WTC11 (cell line): ENCODE results near the gene PCAT6. TPM values are rescaled to one million over a fixed set of nuclear protein-coding genes. Genes with fewer than 3 reads are reported as not detected.

Source experiments
- ATAC-seq: fragments of 200-7000 bp; cut with Tn5 transposase; 2 replicates; pipeline ENCODE4 v1.10.0; 2021; ENCODE audit warnings: mild to moderate bottlenecking, moderate library complexity
- CTCF ChIA-PET: fragments of 300-600 bp; sonication (Branson Sonifier 250); formaldehyde crosslinking; loops from one replicate; lab custom pipeline; 2021; ENCODE audit warnings: antibody characterized with exemption; lab: Charles Lee
- POLR2A ChIA-PET: fragments of 350-600 bp; sonication (Branson Sonifier 250); formaldehyde crosslinking; loops from one replicate; lab custom pipeline; 2021; ENCODE audit warnings: antibody characterized with exemption; lab: Charles Lee
- DNase-seq: peaks from one replicate; pipeline ENCODE4 v3.0.0; 2021; ENCODE audit warnings: low spot score
- H3K27ac Mint-ChIP-seq: 2 replicates; pipeline ENCODE4 v1.8.0; 2021; ENCODE audit warnings: mixed read lengths
- H3K27me3 Mint-ChIP-seq: 2 replicates; pipeline ENCODE4 v1.8.0; 2021; ENCODE audit warnings: low read depth, mild to moderate bottlenecking, moderate library complexity, mixed read lengths
- H3K36me3 Mint-ChIP-seq: 2 replicates; pipeline ENCODE4 v1.8.0; 2021; ENCODE audit warnings: mixed read lengths
- H3K4me1 Mint-ChIP-seq: 2 replicates; pipeline ENCODE4 v1.8.0; 2022; ENCODE audit warnings: mixed read lengths
- H3K4me3 Mint-ChIP-seq: 2 replicates; pipeline ENCODE4 v1.8.0; 2021; ENCODE audit warnings: mild to moderate bottlenecking, moderate library complexity, mixed read lengths
- H3K9me3 Mint-ChIP-seq: 2 replicates; pipeline ENCODE4 v1.8.0; 2021; ENCODE audit warnings: mixed read lengths
- ATF1 ChIP-seq: sonication (generic); formaldehyde crosslinking; IDR thresholded peaks from 2 replicates; pipeline ENCODE4 v1.8.1; 2023; ENCODE audit warnings: mild to moderate bottlenecking, moderate library complexity, missing genetic modification reagents
- CTCF ChIP-seq: fragments of 200-600 bp; IDR thresholded peaks from 2 replicates; pipeline ENCODE4 v1.8.0; 2022; ENCODE audit warnings: antibody characterized with exemption
- ELF4 ChIP-seq: sonication (generic); formaldehyde crosslinking; IDR thresholded peaks from 2 replicates; pipeline ENCODE4 v1.8.1; 2022; ENCODE audit warnings: low read depth, mild to moderate bottlenecking, moderate library complexity, missing genetic modification reagents
- ESRRA ChIP-seq: sonication (generic); formaldehyde crosslinking; IDR thresholded peaks from 2 replicates; pipeline ENCODE4 v1.8.1; 2022; ENCODE audit warnings: mild to moderate bottlenecking, missing genetic modification reagents, borderline replicate concordance
- GABPB1 ChIP-seq: sonication (generic); formaldehyde crosslinking; IDR thresholded peaks from 2 replicates; pipeline ENCODE4 v1.8.1; 2023; ENCODE audit warnings: mild to moderate bottlenecking, missing genetic modification reagents
- GTF2I ChIP-seq: fragments of 250-450 bp; sonication (Bioruptor Pico); conservative IDR thresholded peaks from 2 replicates; pipeline ENCODE4 v1.4.0; 2021; ENCODE audit warnings: mild to moderate bottlenecking
- MLX ChIP-seq: sonication (generic); formaldehyde crosslinking; IDR thresholded peaks from 2 replicates; pipeline ENCODE4 v1.8.1; 2023; ENCODE audit warnings: mild to moderate bottlenecking, missing genetic modification reagents, moderate library complexity
- NFATC4 ChIP-seq: fragments of 250-450 bp; sonication (Bioruptor Pico); IDR thresholded peaks from 2 replicates; pipeline ENCODE4 v1.9.0; 2021; ENCODE audit warnings: mild to moderate bottlenecking
- NR3C1 ChIP-seq: sonication (generic); formaldehyde crosslinking; conservative IDR thresholded peaks from 2 replicates; pipeline ENCODE4 v1.8.1; 2023; ENCODE audit warnings: low read depth, mild to moderate bottlenecking, missing genetic modification reagents
- OVOL2 ChIP-seq: fragments of 250-450 bp; sonication (Bioruptor Pico); IDR thresholded peaks from 2 replicates; pipeline ENCODE4 v1.9.0; 2021; ENCODE audit warnings: mild to moderate bottlenecking, borderline replicate concordance
- PREB ChIP-seq: sonication (generic); formaldehyde crosslinking; IDR thresholded peaks from 2 replicates; pipeline ENCODE4 v1.8.1; 2022; ENCODE audit warnings: mild to moderate bottlenecking, missing genetic modification reagents, moderate library complexity, borderline replicate concordance
- ZBTB21 ChIP-seq: sonication (generic); formaldehyde crosslinking; IDR thresholded peaks from 2 replicates; pipeline ENCODE4 v1.8.1; 2023; ENCODE audit warnings: mild to moderate bottlenecking, missing genetic modification reagents, borderline replicate concordance
- ZNF138 ChIP-seq: sonication (generic); formaldehyde crosslinking; conservative IDR thresholded peaks from 2 replicates; pipeline ENCODE4 v1.8.1; 2022; ENCODE audit warnings: mild to moderate bottlenecking, moderate library complexity, missing genetic modification reagents
- ZNF263 ChIP-seq: sonication (generic); formaldehyde crosslinking; IDR thresholded peaks from 2 replicates; pipeline ENCODE4 v1.8.1; 2022; ENCODE audit warnings: low read depth, mild to moderate bottlenecking, moderate library complexity, missing genetic modification reagents
- ZNF317 ChIP-seq: sonication (generic); formaldehyde crosslinking; IDR thresholded peaks from 2 replicates; pipeline ENCODE4 v1.8.1; 2023; ENCODE audit warnings: low read depth, mild to moderate bottlenecking, moderate library complexity, missing genetic modification reagents, borderline replicate concordance
- ZNF416 ChIP-seq: fragments of 250-450 bp; sonication (Bioruptor Pico); IDR thresholded peaks from 2 replicates; pipeline ENCODE4 v1.9.0; 2021; ENCODE audit warnings: mild to moderate bottlenecking, inconsistent platforms
- ZNF671 ChIP-seq: fragments of 250-450 bp; sonication (Bioruptor Pico); IDR thresholded peaks from 2 replicates; pipeline ENCODE4 v1.8.0; 2021; ENCODE audit warnings: mild to moderate bottlenecking
- total RNA-seq: library from RNA; stranded (reverse); gene quantifications from 3 replicates; pipeline ENCODE4 v1.2.3, GENCODE V29; 2021
- TF ChIP-seq, protein P1 (sequence below): sonication (generic); formaldehyde crosslinking; IDR thresholded peaks from 2 replicates; pipeline ENCODE4 v1.8.0; 2022; ENCODE audit warnings: mild to moderate bottlenecking, missing genetic modification reagents
- TF ChIP-seq, protein P2 (sequence below): fragments of 250-450 bp; sonication (Bioruptor Pico); conservative IDR thresholded peaks from 2 replicates; pipeline ENCODE4 v1.9.0; 2021; ENCODE audit warnings: mild to moderate bottlenecking
- TF ChIP-seq, protein P3 (sequence below): sonication (generic); formaldehyde crosslinking; IDR thresholded peaks from 2 replicates; pipeline ENCODE4 v1.8.0; 2022; ENCODE audit warnings: mild to moderate bottlenecking, missing genetic modification reagents
- TF ChIP-seq, protein P4 (sequence below): sonication (generic); formaldehyde crosslinking; IDR thresholded peaks from 2 replicates; pipeline ENCODE4 v1.8.1; 2022; ENCODE audit warnings: missing genetic modification reagents, borderline replicate concordance

PCAT6 gene
- total RNA-seq, 1 experiment from 2014 or later: 11.7 TPM

- Mint-ChIP-seq H3K27ac (peak overlapping the region; percentile 45; the same call in 1 of the 2 replicates), H3K36me3 (peaks cover 7% of the 10 kb centered on the region), H3K4me1 (peaks cover 62% of the 10 kb centered on the region)
- no peak for DNase-seq
- TF ChIP-seq, protein P1, sequence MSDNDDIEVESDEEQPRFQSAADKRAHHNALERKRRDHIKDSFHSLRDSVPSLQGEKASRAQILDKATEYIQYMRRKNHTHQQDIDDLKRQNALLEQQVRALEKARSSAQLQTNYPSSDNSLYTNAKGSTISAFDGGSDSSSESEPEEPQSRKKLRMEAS (CRISPR knock-in tag): no peak
- TF ChIP-seq ATF1 (no peak), NR3C1 (no peak), ZNF671 (CRISPR knock-in tag) (no peak), CTCF (no peak), PREB (CRISPR knock-in tag) (no peak), OVOL2 (CRISPR knock-in tag) (no peak), GTF2I (no peak), ZNF416 (CRISPR knock-in tag) (no peak), ZBTB21 (CRISPR knock-in tag) (no peak), ELF4 (CRISPR knock-in tag) (no peak), ZNF138 (no peak), ZNF263 (CRISPR knock-in tag) (no peak), MLX (no peak), GABPB1 (CRISPR knock-in tag) (no peak)
- TF ChIP-seq, protein P2, sequence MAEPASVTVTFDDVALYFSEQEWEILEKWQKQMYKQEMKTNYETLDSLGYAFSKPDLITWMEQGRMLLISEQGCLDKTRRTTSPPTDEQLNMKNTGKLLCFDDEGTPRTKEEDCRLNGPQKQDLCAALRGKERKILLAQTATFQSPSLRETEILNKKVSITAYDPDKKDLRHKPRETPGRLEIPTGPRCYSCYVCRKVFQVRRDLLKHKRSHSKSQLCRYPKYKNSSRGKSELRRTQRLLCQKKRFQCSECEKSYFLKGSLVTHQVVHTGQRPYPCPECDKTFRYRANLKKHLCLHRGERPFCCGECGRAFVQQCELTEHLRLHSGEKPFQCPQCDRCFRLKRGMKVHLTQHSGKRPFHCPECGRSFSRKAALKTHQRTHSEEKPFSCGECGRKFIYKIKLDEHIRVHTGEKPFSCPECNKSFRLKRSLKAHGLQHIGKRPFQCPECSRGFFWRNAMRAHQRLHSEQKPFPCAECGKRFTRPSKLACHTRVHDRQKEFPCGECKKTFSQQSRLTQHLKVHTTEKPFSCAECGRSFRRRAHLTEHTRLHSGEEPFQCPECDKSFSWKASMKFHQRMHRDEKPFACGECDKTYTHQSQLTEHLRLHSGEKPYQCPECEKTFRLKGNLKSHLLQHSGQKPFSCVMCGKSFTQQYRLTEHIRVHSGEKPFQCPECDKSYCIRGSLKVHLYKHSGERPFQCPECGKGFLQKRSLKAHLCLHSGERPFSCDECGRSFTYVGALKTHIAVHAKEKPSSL (CRISPR knock-in tag): no peak
- TF ChIP-seq, protein P3, sequence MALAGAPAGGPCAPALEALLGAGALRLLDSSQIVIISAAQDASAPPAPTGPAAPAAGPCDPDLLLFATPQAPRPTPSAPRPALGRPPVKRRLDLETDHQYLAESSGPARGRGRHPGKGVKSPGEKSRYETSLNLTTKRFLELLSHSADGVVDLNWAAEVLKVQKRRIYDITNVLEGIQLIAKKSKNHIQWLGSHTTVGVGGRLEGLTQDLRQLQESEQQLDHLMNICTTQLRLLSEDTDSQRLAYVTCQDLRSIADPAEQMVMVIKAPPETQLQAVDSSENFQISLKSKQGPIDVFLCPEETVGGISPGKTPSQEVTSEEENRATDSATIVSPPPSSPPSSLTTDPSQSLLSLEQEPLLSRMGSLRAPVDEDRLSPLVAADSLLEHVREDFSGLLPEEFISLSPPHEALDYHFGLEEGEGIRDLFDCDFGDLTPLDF: no peak
- TF ChIP-seq, all 79 proteins: peak for 0
- H3K9me3 Mint-ChIP-seq: no peaks in the 10 kb centered on the region
- ChIA-PET CTCF (no interaction called here), POLR2A (no interaction called here)
- no peak for ATAC-seq
- peak overlapping the region; percentile 36 for H3K4me3 Mint-ChIP-seq
- no peaks in the 10 kb centered on the region for H3K27me3 Mint-ChIP-seq
These were observed 7.5 kb upstream of the PCAT6 start for GRCh38 chr1:202802998-202803932.

DNA sequence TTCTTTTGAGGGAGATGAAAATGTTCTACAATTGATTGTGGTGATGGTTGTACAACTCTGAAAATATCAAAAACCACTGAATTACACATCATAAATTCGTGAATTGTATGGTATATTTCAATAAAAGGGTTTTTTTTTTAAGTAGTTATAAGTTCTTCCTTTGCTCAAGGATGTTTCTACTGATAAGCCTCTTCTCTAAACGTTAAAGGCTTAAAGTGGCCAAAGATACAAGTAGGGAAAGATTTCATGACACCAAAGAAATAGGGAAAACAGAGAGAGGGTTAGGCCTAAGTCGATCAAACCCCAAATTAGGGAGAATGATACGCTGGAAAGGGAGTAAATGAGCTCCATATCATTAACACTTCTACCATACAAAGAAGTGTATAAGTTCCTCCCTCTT, 6.6 kb upstream of the PCAT6 start:
- ATAC-seq (no peak), DNase-seq (no peak)
- no peaks in the 10 kb centered on the region for H3K9me3 Mint-ChIP-seq
- POLR2A ChIA-PET: no interaction called here
- peak overlapping the region; percentile 80 for H3K4me3 Mint-ChIP-seq
- peaks cover 63% of the 10 kb centered on the region for H3K4me1 Mint-ChIP-seq
- TF ChIP-seq, protein P4, sequence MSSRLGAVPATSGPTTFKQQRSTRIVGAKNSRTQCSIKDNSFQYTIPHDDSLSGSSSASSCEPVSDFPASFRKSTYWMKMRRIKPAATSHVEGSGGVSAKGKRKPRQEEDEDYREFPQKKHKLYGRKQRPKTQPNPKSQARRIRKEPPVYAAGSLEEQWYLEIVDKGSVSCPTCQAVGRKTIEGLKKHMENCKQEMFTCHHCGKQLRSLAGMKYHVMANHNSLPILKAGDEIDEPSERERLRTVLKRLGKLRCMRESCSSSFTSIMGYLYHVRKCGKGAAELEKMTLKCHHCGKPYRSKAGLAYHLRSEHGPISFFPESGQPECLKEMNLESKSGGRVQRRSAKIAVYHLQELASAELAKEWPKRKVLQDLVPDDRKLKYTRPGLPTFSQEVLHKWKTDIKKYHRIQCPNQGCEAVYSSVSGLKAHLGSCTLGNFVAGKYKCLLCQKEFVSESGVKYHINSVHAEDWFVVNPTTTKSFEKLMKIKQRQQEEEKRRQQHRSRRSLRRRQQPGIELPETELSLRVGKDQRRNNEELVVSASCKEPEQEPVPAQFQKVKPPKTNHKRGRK: no peak
- no peak for TF ChIP-seq OVOL2 (CRISPR knock-in tag)
- TF ChIP-seq ZNF317: no peak
- TF ChIP-seq ESRRA (CRISPR knock-in tag): no peak
- no peak for TF ChIP-seq NFATC4 (CRISPR knock-in tag)
- peaks cover 7% of the 10 kb centered on the region for H3K36me3 Mint-ChIP-seq
- H3K27ac Mint-ChIP-seq: peak overlapping the region; percentile 90
- CTCF ChIA-PET: no interaction called here
- no peaks in the 10 kb centered on the region; the same call in none of the 2 replicates for H3K27me3 Mint-ChIP-seq
